GM23338 (cell line): ENCODE measurements around the gene APBB1IP. TPM values are rescaled to one million over a fixed set of nuclear protein-coding genes. Genes with fewer than 3 reads are reported as not detected.

ENCODE experiments used
- ATAC-seq: fragments of 200-7000 bp; cut with Tn5 transposase; 3 replicates; pipeline ENCODE4 v1.9.1; 2020
- DNase-seq: peaks from one replicate; pipeline ENCODE4 v3.0.0-alpha.2; 2015; ENCODE audit warnings: low spot score
- H2AFZ ChIP-seq: fragments of 200-600 bp; sonication (generic); 2 replicates; pipeline ENCODE4 v1.8.0; 2016; ENCODE audit warnings: antibody characterized with exemption, mild to moderate bottlenecking, moderate library complexity
- H3F3A ChIP-seq: fragments of 200-600 bp; sonication (generic); replicated peaks from 2 replicates; pipeline ENCODE4 v1.8.0; 2017; ENCODE audit warnings: antibody characterized with exemption, mixed run types, low read depth
- H3K27ac ChIP-seq: fragments of 200-600 bp; sonication (generic); 2 replicates; pipeline ENCODE4 v1.6.1; 2016; ENCODE audit warnings: low read depth
- H3K27me3 ChIP-seq: fragments of 200-600 bp; sonication (generic); 2 replicates; pipeline ENCODE4 v1.8.0; 2016; ENCODE audit warnings: mild to moderate bottlenecking, mixed run types, moderate library complexity; ENCODE audit not compliant: insufficient read depth
- H3K36me3 ChIP-seq: fragments of 200-600 bp; sonication (generic); 2 replicates; pipeline ENCODE4 v1.8.0; 2016; ENCODE audit warnings: mild to moderate bottlenecking; ENCODE audit not compliant: insufficient read depth
- H3K4me1 ChIP-seq: fragments of 200-600 bp; sonication (generic); 2 replicates; pipeline ENCODE4 v1.8.0; 2016; ENCODE audit warnings: mild to moderate bottlenecking, moderate library complexity; ENCODE audit not compliant: insufficient read depth
- H3K4me2 ChIP-seq: fragments of 200-600 bp; sonication (generic); 2 replicates; pipeline ENCODE4 v1.7.1; 2017; ENCODE audit warnings: mixed run types
- H3K4me3 ChIP-seq: fragments of 200-600 bp; sonication (generic); 2 replicates; pipeline ENCODE4 v1.6.1; 2016; ENCODE audit warnings: mixed run types
- H3K79me2 ChIP-seq: fragments of 200-600 bp; sonication (generic); replicated peaks from 2 replicates; pipeline ENCODE4 v1.8.0; 2017; ENCODE audit warnings: mild to moderate bottlenecking; ENCODE audit not compliant: insufficient read depth
- H3K9me2 ChIP-seq: fragments of 200-600 bp; sonication (generic); 2 replicates; pipeline ENCODE4 v1.8.0; 2017; ENCODE audit not compliant: insufficient read depth
- H4K20me1 ChIP-seq: fragments of 200-600 bp; sonication (generic); replicated peaks from 2 replicates; pipeline ENCODE4 v1.8.0; 2017; ENCODE audit warnings: mild to moderate bottlenecking; ENCODE audit not compliant: insufficient read depth
- H3K27ac Mint-ChIP-seq: 2 replicates; pipeline ENCODE4 v1.8.0; 2020; ENCODE audit warnings: inconsistent platforms, mild to moderate bottlenecking, moderate library complexity, mixed read lengths
- H3K27me3 Mint-ChIP-seq: 3 replicates; pipeline ENCODE4 v1.8.0; 2022; ENCODE audit warnings: low read depth, mild to moderate bottlenecking, moderate library complexity, mixed read lengths, inconsistent platforms; ENCODE audit not compliant: insufficient read depth, poor library complexity
- H3K36me3 Mint-ChIP-seq: 3 replicates; pipeline ENCODE4 v1.8.0; 2021; ENCODE audit warnings: low read depth, mild to moderate bottlenecking, inconsistent platforms, moderate library complexity, mixed read lengths
- H3K4me1 Mint-ChIP-seq: 3 replicates; pipeline ENCODE4 v1.8.0; 2020; ENCODE audit warnings: mild to moderate bottlenecking, inconsistent platforms, mixed read lengths
- H3K4me3 Mint-ChIP-seq: 3 replicates; pipeline ENCODE4 v1.8.0; 2021; ENCODE audit warnings: moderate library complexity, mild to moderate bottlenecking, inconsistent platforms, mixed read lengths
- H3K9me3 Mint-ChIP-seq: 3 replicates; pipeline ENCODE4 v1.8.0; 2020; ENCODE audit warnings: moderate library complexity, mild to moderate bottlenecking, inconsistent platforms, mixed read lengths
- EZH2 ChIP-seq: fragments of 200-600 bp; sonication (generic); IDR thresholded peaks from one replicate; pipeline ENCODE4 v1.8.0; 2017; ENCODE audit warnings: antibody characterized with exemption, mild to moderate bottlenecking, low read depth; ENCODE audit not compliant: unreplicated experiment
- JUNB ChIP-seq: IDR thresholded peaks from one replicate; pipeline ENCODE4 v1.6.1; 2016; ENCODE audit warnings: antibody characterized with exemption; ENCODE audit not compliant: unreplicated experiment
- ZNF331 ChIP-seq: fragments of 250-450 bp; sonication (Bioruptor Pico); IDR thresholded peaks from 2 replicates; pipeline ENCODE4 v1.5.0; 2020; ENCODE audit warnings: low read depth, mild to moderate bottlenecking, moderate library complexity
- ZNF462 ChIP-seq: fragments of 250-450 bp; sonication (Bioruptor Pico); IDR thresholded peaks from 2 replicates; pipeline ENCODE4 v1.5.0; 2020; ENCODE audit warnings: mild to moderate bottlenecking, moderate library complexity
- polyA plus RNA-seq: library from polyadenylated mRNA; unstranded; fragments of >200 nt; fragmentation: Nextera tagmentation; extraction: Ambion mirVana; gene quantifications from 2 replicates; pipeline ENCODE4 v1.2.1, GENCODE V29; 2016
- total RNA-seq: library from RNA; depleted of rRNA; stranded (reverse); fragments of >200 nt; shearing (Covaris generic); gene quantifications from 2 replicates; pipeline ENCODE4 v1.2.3, GENCODE V29; 2014
- TF ChIP-seq, protein P1 (sequence below): IDR thresholded peaks from 2 replicates; pipeline ENCODE4 v1.6.1; 2016; ENCODE audit warnings: antibody characterized with exemption

Gene APBB1IP
- total and polyA plus RNA-seq, 2 experiments from 2014 or later: 0.14 to 0.16 TPM

GRCh38 chr10:26413375-26413774 is 24.8 kb upstream of the APBB1IP start (continued):
- TF ChIP-seq ZNF462 (CRISPR knock-in tag) (no peak), ZNF331 (CRISPR knock-in tag) (no peak)

DNA sequence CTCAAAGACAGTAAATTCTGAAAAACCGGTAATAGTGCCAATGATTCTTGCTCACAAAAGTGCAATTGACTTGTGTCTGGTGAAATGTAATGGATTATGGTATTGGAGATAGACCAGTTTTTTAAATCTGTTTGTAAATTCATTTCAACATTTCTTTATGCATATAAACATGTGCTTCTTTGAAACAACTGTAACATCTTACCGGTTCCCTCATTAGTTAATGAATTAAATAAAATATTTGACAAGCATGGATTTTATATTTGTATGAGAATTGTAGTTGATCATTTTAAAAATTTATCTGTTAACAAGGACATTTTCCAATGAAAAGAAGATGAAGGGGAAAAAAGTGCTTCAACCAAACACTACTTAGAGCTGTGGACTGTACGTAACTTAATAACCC is 21.0 kb upstream of the APBB1IP start:
- Mint-ChIP-seq H3K4me1 (no peaks in the 10 kb centered on the region), H3K27ac (no peak overlapping the region)
- TF ChIP-seq JUNB: no peak
- no peak for TF ChIP-seq EZH2
- TF ChIP-seq, protein P1, sequence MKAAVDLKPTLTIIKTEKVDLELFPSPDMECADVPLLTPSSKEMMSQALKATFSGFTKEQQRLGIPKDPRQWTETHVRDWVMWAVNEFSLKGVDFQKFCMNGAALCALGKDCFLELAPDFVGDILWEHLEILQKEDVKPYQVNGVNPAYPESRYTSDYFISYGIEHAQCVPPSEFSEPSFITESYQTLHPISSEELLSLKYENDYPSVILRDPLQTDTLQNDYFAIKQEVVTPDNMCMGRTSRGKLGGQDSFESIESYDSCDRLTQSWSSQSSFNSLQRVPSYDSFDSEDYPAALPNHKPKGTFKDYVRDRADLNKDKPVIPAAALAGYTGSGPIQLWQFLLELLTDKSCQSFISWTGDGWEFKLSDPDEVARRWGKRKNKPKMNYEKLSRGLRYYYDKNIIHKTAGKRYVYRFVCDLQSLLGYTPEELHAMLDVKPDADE: no peak
- no peak for TF ChIP-seq ZNF462 (CRISPR knock-in tag)

More for the DNA sequence above, 21.0 kb upstream of the APBB1IP start:
- no peak for DNase-seq
- no peaks in the 10 kb centered on the region for H3K79me2 ChIP-seq
- H3K4me3 Mint-ChIP-seq: no peak overlapping the region
- no peak for ATAC-seq
- no peak overlapping the region for H3K27ac ChIP-seq
- H3K9me2 ChIP-seq: no peaks in the 10 kb centered on the region
- no peaks in the 10 kb centered on the region for H3F3A ChIP-seq
- no peaks in the 10 kb centered on the region for H3K4me1 ChIP-seq
- H4K20me1 ChIP-seq: no peaks in the 10 kb centered on the region
- H3K4me3 ChIP-seq: no peak overlapping the region
- H3K27me3 ChIP-seq: no peaks in the 10 kb centered on the region
- no peaks in the 10 kb centered on the region for H3K27me3 Mint-ChIP-seq
- no peak overlapping the region for H3K4me2 ChIP-seq
- no peak overlapping the region for H2AFZ ChIP-seq
- H3K9me3 Mint-ChIP-seq: peaks cover 6% of the 10 kb centered on the region; the same call in 2 of the 3 replicates
- no peaks in the 10 kb centered on the region for H3K36me3 ChIP-seq
- no peaks in the 10 kb centered on the region for H3K36me3 Mint-ChIP-seq
